ENCODE results near the gene DCC.

DCC gene

GRCh38 chr18:53375621-53376020 is 1035.6 kb downstream of the DCC start:
- ChIA-PET POLR2A (interaction anchor here (0.6 kb wide), 1 partner anchor 849 kb away, joined by 7 read pairs; no protein-coding TSS in a partner anchor), CTCF (no interaction called here)
- DNase-seq (ENCODE audit: low read depth, low spot score) = no peak
- no peak overlapping the region for H3K4me3 ChIP-seq (ENCODE audit: low read depth, low read length)
- no peak for TF ChIP-seq CTCF (IDR thresholded peaks at IDR 0.05; ENCODE audit: insufficient read depth, low read length, missing control alignments)

GRCh38 chr18:53380063-53380639 is 1040.2 kb downstream of the DCC start:
- CTCF ChIA-PET = interaction anchor here (0.8 to 1.6 kb wide), 2 partner anchors 663 to 1712 kb away, joined by 3 to 5 read pairs; no protein-coding TSS in a partner anchor
- POLR2A ChIA-PET = interaction anchor here (0.7 kb wide), 1 partner anchor 347 kb away, joined by 3 read pairs; no protein-coding TSS in a partner anchor
- TF ChIP-seq CTCF (IDR thresholded peaks at IDR 0.05; ENCODE audit: insufficient read depth, low read length, missing control alignments) = peak; percentile 34
- H3K4me3 ChIP-seq (ENCODE audit: low read depth, low read length) = no peak overlapping the region
- DNase-seq (ENCODE audit: low read depth, low spot score) = peak; percentile 28

- H3K4me3 ChIP-seq (ENCODE audit: low read depth, low read length) = no peak overlapping the region
- CTCF ChIA-PET = no interaction called here
- TF ChIP-seq CTCF (IDR thresholded peaks at IDR 0.05; ENCODE audit: insufficient read depth, low read length, missing control alignments) = no peak
- DNase-seq (ENCODE audit: low read depth, low spot score) = no peak
- POLR2A ChIA-PET = no interaction called here
Measured at GRCh38 chr18:53382870-53383269, 1042.9 kb downstream of the DCC start.

- no peak overlapping the region for H3K4me3 ChIP-seq (ENCODE audit: low read depth, low read length)
- no peak for DNase-seq (ENCODE audit: low read depth, low spot score)
- CTCF ChIA-PET = no interaction called here
- no peak for TF ChIP-seq CTCF (IDR thresholded peaks at IDR 0.05; ENCODE audit: insufficient read depth, low read length, missing control alignments)
- POLR2A ChIA-PET = no interaction called here
Measured at GRCh38 chr18:53385889-53386288, 1045.9 kb downstream of the DCC start.

- no peak for DNase-seq (ENCODE audit: low read depth, low spot score)
- no peak for TF ChIP-seq CTCF (IDR thresholded peaks at IDR 0.05; ENCODE audit: insufficient read depth, low read length, missing control alignments)
- no peak overlapping the region for H3K4me3 ChIP-seq (ENCODE audit: low read depth, low read length)
- ChIA-PET POLR2A (no interaction called here), CTCF (no interaction called here)
Measured at GRCh38 chr18:53387581-53387980, 1047.6 kb downstream of the DCC start.

- no peak overlapping the region for H3K4me3 ChIP-seq (ENCODE audit: low read depth, low read length)
- DNase-seq (ENCODE audit: low read depth, low spot score) = no peak
- ChIA-PET POLR2A (no interaction called here), CTCF (no interaction called here)
- TF ChIP-seq CTCF (IDR thresholded peaks at IDR 0.05; ENCODE audit: insufficient read depth, low read length, missing control alignments) = no peak
Measured at GRCh38 chr18:53402670-53403069, 1062.7 kb downstream of the DCC start.
